A673 (cell line): ENCODE results near the gene TSGA10IP. TPM values are rescaled to one million over a fixed set of nuclear protein-coding genes. Genes with fewer than 3 reads are reported as not detected.
A peak's percentile ranks its signal among the peaks of the same experiment; 100 is the strongest.

Source experiments
- BruUV-seq: library from RNA; stranded (reverse); fragments of 400-500 nt; replicated peaks from 2 replicates; lab custom pipeline; 2021; lab: Mats Ljungman, UMichigan
- CTCF ChIA-PET: fragments of 300-600 bp; sonication (Branson Sonifier 250); formaldehyde crosslinking; loops from one replicate; lab custom pipeline; 2022; ENCODE audit warnings: antibody characterized with exemption; lab: Charles Lee
- POLR2A ChIA-PET: fragments of 300-600 bp; sonication (Branson Sonifier 250); formaldehyde crosslinking; loops from one replicate; lab custom pipeline; 2022; ENCODE audit warnings: antibody characterized with exemption; ENCODE audit not compliant: low non-redundant PET; lab: Charles Lee
- DNase-seq: peaks from one replicate; pipeline ENCODE4 v3.0.0-alpha.2; 2015; ENCODE audit warnings: low spot score
- H3K27ac ChIP-seq: fragments of 200-600 bp; sonication (generic); 2 replicates; pipeline ENCODE4 v1.5.1; 2016; ENCODE audit warnings: mixed run types, low read depth, mild to moderate bottlenecking, mixed read lengths, antibody characterized with exemption, low read length; ENCODE audit not compliant: poor library complexity, severe bottlenecking
- H3K27me3 ChIP-seq: fragments of 200-600 bp; sonication (generic); replicated peaks from 2 replicates; pipeline ENCODE4 v1.6.1; 2017; ENCODE audit warnings: mixed run types, low read depth, mild to moderate bottlenecking, mixed read lengths, antibody characterized with exemption, low read length; ENCODE audit not compliant: insufficient read depth, poor library complexity
- H3K36me3 ChIP-seq: fragments of 200-600 bp; sonication (generic); 2 replicates; pipeline ENCODE4 v1.6.1; 2016; ENCODE audit warnings: mixed run types, mild to moderate bottlenecking, mixed read lengths, antibody characterized with exemption, low read length; ENCODE audit not compliant: insufficient read depth, poor library complexity, severe bottlenecking
- H3K4me1 ChIP-seq: fragments of 200-600 bp; sonication (generic); 2 replicates; pipeline ENCODE4 v1.6.1; 2017; ENCODE audit warnings: mixed run types, mild to moderate bottlenecking, mixed read lengths, antibody characterized with exemption, low read length; ENCODE audit not compliant: insufficient read depth, poor library complexity, severe bottlenecking
- H3K4me3 ChIP-seq: fragments of 200-600 bp; sonication (generic); 2 replicates; pipeline ENCODE4 v1.5.1; 2016; ENCODE audit warnings: low read depth, mixed run types, mild to moderate bottlenecking, mixed read lengths, low read length; ENCODE audit not compliant: poor library complexity, severe bottlenecking
- H3K9me3 ChIP-seq: fragments of 200-600 bp; sonication (generic); 2 replicates; pipeline ENCODE4 v1.6.1; 2016; ENCODE audit warnings: mixed run types, low read depth, mild to moderate bottlenecking, mixed read lengths, antibody characterized with exemption, low read length; ENCODE audit not compliant: poor library complexity, severe bottlenecking
- CTCF ChIP-seq: fragments of 300-800, 200-600 bp; sonication (generic); conservative IDR thresholded peaks from 2 replicates; pipeline ENCODE4 v1.5.1; 2017; ENCODE audit warnings: low read depth, mild to moderate bottlenecking, antibody characterized with exemption, low read length, moderate library complexity, mixed read lengths
- EZH2 ChIP-seq: fragments of 200-600 bp; sonication (generic); IDR thresholded peaks from 2 replicates; pipeline ENCODE4 v1.6.1; 2017; ENCODE audit warnings: borderline replicate concordance, low read depth, mild to moderate bottlenecking, mixed read lengths, antibody characterized with exemption, low read length; ENCODE audit not compliant: poor library complexity, severe bottlenecking
- intact Hi-C: fragments of 100-400 bp; cut with micrococcal nuclease; formaldehyde crosslinking; loops from one replicate; pipeline ENCODE4 v1.10.0; 2022; ENCODE audit not compliant: unreplicated experiment
- total RNA-seq: library from RNA; stranded (reverse); gene quantifications from 2 replicates; pipeline ENCODE4 v1.2.3, GENCODE V29; 2021

TSGA10IP gene
- total RNA-seq, 1 experiment from 2014 or later, result not detected

DNA sequence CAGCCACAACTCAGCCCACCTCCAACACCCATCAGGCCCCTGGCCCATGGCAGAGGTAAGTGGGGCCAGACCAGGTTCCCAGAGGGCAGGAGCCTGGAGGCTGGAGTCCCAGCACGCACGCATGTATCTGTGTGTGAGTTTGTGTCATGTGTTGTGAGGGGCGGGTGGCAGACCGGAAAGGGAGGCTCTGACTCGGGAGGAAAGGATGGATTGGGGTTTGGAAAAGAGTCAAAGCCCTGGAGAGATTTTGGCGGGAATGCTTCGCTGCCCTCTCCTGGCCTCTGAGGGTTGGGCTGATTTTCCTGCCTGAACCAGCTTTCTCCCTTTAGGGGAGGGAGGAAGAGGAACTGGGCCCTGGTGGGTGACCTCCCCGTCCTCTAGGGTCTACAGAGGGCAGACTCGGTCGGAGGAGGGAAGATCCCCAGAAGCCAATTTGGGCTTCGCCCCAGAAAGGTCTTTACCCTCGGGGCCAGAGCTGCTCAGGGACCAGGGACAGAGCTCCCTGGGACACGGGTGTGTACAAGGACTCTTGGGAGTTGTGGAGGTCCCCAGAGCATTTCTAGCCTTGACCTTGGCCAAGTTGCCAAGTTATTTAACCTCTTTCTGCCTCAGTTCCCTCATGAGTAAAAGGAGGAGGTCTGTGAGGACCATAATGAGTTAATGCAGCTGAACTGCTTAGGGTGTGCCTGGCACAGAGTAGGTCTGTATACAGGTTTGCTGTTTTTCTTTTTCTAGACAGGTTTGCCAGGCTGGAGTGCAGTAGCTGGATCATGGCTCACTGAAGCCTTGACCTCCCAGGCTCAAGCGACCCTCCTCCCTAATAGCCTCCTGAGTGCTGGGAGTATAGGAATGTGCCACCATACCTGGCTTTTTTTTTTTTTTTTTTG is 33.4 kb upstream of the TSGA10IP start:
- intact Hi-C loops, result no loop called here
- Histone ChIP-seq H3K4me3 (no peak overlapping the region), H3K9me3 (no peaks in the 10 kb centered on the region), H3K36me3 (no peaks in the 10 kb centered on the region), H3K27ac (peak overlapping the region; percentile 53), H3K27me3 (no peaks in the 10 kb centered on the region), H3K4me1 (peaks cover 34% of the 10 kb centered on the region)
- CTCF ChIA-PET, result interaction anchor here (0.6 to 2.9 kb wide), 4 partner anchors 24 to 374 kb away, joined by 3 to 31 read pairs (median 8); partner anchors contain the start of gene FIBP
- peak; percentile 63 for TF ChIP-seq CTCF
- TF ChIP-seq EZH2, result no peak
- BruUV-seq, result no TSS peak
- POLR2A ChIA-PET, result no interaction called here
- peak; percentile 90 for DNase-seq

DNA sequence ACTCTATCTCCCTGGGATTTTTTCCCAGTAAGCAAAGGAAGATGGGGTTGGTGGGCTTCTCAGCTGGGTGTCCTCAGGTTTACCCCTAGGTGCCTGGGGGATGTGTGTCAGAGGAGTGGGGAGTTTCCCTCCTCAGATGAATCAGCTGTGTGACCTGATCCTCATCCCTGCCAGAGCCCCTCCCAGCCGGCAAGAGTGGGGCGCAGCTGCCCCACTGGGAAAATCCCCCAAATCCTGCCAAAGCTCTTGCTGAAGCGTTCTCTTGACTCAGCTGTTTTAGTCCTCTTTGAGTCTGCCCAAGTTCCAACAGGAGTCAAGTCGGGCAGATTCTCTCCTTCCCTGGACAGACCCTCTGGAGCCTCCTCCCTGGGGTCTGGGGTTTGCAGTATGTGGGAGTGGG is 32.4 kb upstream of the TSGA10IP start:
- intact Hi-C loops, result no loop called here
- H3K27me3 ChIP-seq, result no peaks in the 10 kb centered on the region
- POLR2A ChIA-PET, result no interaction called here
- H3K36me3 ChIP-seq, result no peaks in the 10 kb centered on the region
- no TSS peak for BruUV-seq
- no peak for TF ChIP-seq EZH2
- no peak for TF ChIP-seq CTCF
- DNase-seq, result no peak
- no peak overlapping the region for H3K27ac ChIP-seq
- H3K9me3 ChIP-seq, result no peaks in the 10 kb centered on the region
- no peak overlapping the region for H3K4me3 ChIP-seq
- CTCF ChIA-PET, result interaction anchor here (2.9 kb wide), 1 partner anchor 25 kb away, joined by 31 read pairs; the partner anchor contains the start of gene FIBP
- H3K4me1 ChIP-seq, result peaks cover 42% of the 10 kb centered on the region

- BruUV-seq, result no TSS peak
- Histone ChIP-seq H3K4me3 (no peak overlapping the region), H3K27ac (peak overlapping the region; percentile 64), H3K9me3 (no peaks in the 10 kb centered on the region), H3K36me3 (no peaks in the 10 kb centered on the region), H3K27me3 (no peaks in the 10 kb centered on the region), H3K4me1 (peaks cover 45% of the 10 kb centered on the region)
- no peak for DNase-seq
- intact Hi-C loops, result no loop called here
- TF ChIP-seq EZH2 (no peak), CTCF (no peak)
- ChIA-PET CTCF (interaction anchor here (1.3 to 2.5 kb wide), 2 partner anchors 26 to 135 kb away, joined by 4 to 22 read pairs; partner anchors contain the start of gene FIBP), POLR2A (no interaction called here)
Observed at GRCh38 chr11:65915101-65915820, 30.0 kb upstream of the TSGA10IP start.
